ENCODE results near the gene IFITM2. TPM values are rescaled to one million over a fixed set of nuclear protein-coding genes. Genes with fewer than 3 reads are reported as not detected.
"Not testable (repeated sequence)": the region's sequence is repeated elsewhere in the genome, so short reads cannot be mapped to it uniquely, and the experiment has no call there.

IFITM2 gene
- total RNA-seq (1,111 TPM), polyA plus RNA-seq (ENCODE audit: insufficient read depth, low read depth, low replicate concordance) (814 TPM)
- long read RNA-seq, donor 1, transcript IFITM2-206 (2 exons, 892 nt), result major isoform, 157 of 1,447 reads
- long read RNA-seq, donor 1, partial matches to known transcripts, result 1,271 of 1,447 reads
- long read RNA-seq, donor 1, other reads (novel, unspliced or antisense), result 16 of 1,447 reads
- long read RNA-seq, donor 2, transcript IFITM2-206 (2 exons, 892 nt), result major isoform, 150 of 1,114 reads
- long read RNA-seq, donor 2, partial matches to known transcripts, result 933 of 1,114 reads
- long read RNA-seq, donor 2, other reads (novel, unspliced or antisense), result 28 of 1,114 reads
- long read RNA-seq, donor 3, transcript IFITM2-206 (2 exons, 892 nt), result major isoform, 202 of 1,558 reads
- long read RNA-seq, donor 3, partial matches to known transcripts, result 1,314 of 1,558 reads
- long read RNA-seq, donor 3, other reads (novel, unspliced or antisense), result 42 of 1,558 reads
- long read RNA-seq, donor 4, transcript IFITM2-206 (2 exons, 892 nt), result major isoform, 150 of 1,145 reads
- long read RNA-seq, donor 4, partial matches to known transcripts, result 960 of 1,145 reads
- long read RNA-seq, donor 4, other reads (novel, unspliced or antisense), result 33 of 1,145 reads
- long read RNA-seq, donor 5, transcript IFITM2-206 (2 exons, 892 nt), result major isoform, 16 of 87 reads
- long read RNA-seq, donor 5, partial matches to known transcripts, result 71 of 87 reads
- long read RNA-seq, donor 5, other reads (novel, unspliced or antisense), result 0 of 87 reads
- long read RNA-seq, donor 6, transcript IFITM2-206 (2 exons, 892 nt), result major isoform, 558 of 564 reads
- long read RNA-seq, donor 6, partial matches to known transcripts, result 0 of 564 reads
- long read RNA-seq, donor 6, other reads (novel, unspliced or antisense), result 6 of 564 reads
- long read RNA-seq, donor 7, transcript IFITM2-206 (2 exons, 892 nt), result major isoform, 221 of 309 reads
- long read RNA-seq, donor 7, partial matches to known transcripts, result 1 of 309 reads
- long read RNA-seq, donor 7, other reads (novel, unspliced or antisense), result 86 of 309 reads
- long read RNA-seq, donor 8, transcript IFITM2-206 (2 exons, 892 nt), result major isoform, 193 of 1,557 reads
- long read RNA-seq, donor 8, partial matches to known transcripts, result 1,326 of 1,557 reads
- long read RNA-seq, donor 8, other reads (novel, unspliced or antisense), result 37 of 1,557 reads
- long read RNA-seq, donor 9, transcript IFITM2-206 (2 exons, 892 nt), result major isoform, 92 of 673 reads
- long read RNA-seq, donor 9, partial matches to known transcripts, result 572 of 673 reads
- long read RNA-seq, donor 9, other reads (novel, unspliced or antisense), result 9 of 673 reads
- long read RNA-seq, donor 10, transcript IFITM2-206 (2 exons, 892 nt), result major isoform, 160 of 1,428 reads
- long read RNA-seq, donor 10, partial matches to known transcripts, result 1,217 of 1,428 reads
- long read RNA-seq, donor 10, other reads (novel, unspliced or antisense), result 51 of 1,428 reads

DNA sequence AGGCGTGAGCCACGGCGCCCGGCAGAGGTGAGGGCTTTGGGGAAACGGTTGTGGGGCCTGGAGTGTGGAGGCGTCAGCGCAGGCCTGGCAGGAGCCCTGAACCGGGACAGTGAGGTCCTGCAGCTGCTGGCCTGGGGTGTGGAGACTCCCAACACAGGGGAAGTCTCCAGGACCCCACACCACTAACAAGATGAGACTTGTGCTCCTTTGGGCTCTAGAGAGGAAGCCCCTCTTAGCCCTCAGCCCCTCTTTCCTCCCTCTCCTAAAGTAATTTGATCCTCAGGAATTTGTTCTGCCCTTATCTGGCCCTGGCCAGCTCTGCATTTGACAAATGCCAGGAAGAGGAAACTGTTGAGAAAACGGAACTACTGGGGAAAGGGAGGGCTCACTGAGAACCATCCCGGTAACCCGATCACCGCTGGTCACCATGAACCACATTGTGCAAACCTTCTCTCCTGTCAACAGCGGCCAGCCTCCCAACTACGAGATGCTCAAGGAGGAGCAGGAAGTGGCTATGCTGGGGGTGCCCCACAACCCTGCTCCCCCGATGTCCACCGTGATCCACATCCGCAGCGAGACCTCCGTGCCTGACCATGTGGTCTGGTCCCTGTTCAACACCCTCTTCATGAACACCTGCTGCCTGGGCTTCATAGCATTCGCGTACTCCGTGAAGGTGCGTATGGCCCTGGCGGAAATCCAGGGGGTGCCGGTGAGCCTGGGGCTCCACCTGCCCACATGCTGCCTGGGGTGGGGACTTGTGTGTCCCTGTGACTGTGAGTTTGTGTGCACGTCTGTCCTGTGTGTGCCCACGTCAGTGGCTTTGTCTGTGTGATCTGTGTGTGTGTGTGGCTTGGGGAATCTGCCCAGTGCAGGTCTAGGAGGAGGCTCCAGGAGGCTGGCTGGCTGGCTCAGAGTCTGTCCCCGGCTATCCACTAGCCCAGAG lies at the start of gene IFITM2:
Gene IFITM2 (plus strand): TSS at position 51 of the 943 bp plus-strand sequence. CDS start 377 bp downstream, at position 428.
- Histone ChIP-seq H3K4me3 (ENCODE audit: low read length in 3 of 3) (peak within 1 kb of the TSS; percentile 88 to 97 (median 89)), H3K4me1 (ENCODE audit: control insufficient read depth in 2 of 3, insufficient read depth in 2 of 3, low read depth in 1 of 3, low read length in 3 of 3) (peaks cover 0 to 17% (median under 1%) of the 10 kb centered on the region in 3 donors), H3K27ac (ENCODE audit: low read depth in 2 of 2, low read length in 2 of 2) (peak within 1 kb of the TSS; percentile 95 to 98), H3K9ac (ENCODE audit: low read length in 3 of 3) (peak within 1 kb of the TSS; percentile 91 to 98 (median 93))
- H3K27me3 ChIP-seq (ENCODE audit: control insufficient read depth, insufficient read depth, low read length); H3K9me3 ChIP-seq (ENCODE audit: control insufficient read depth in 2 of 3, insufficient read depth in 1 of 3, low read length in 3 of 3); FAIRE-seq; H3K36me3 ChIP-seq (ENCODE audit: control insufficient read depth in 2 of 3, insufficient read depth in 3 of 3, low read length in 3 of 3): not testable (repeated sequence)
- intact Hi-C loops (cut with DNase I), result loop anchor here (10.0 kb wide), 1 partner anchor 47 kb away; no protein-coding TSS in a partner anchor
- peak; percentile 89 to 96 (median 92) for DNase-seq

DNA sequence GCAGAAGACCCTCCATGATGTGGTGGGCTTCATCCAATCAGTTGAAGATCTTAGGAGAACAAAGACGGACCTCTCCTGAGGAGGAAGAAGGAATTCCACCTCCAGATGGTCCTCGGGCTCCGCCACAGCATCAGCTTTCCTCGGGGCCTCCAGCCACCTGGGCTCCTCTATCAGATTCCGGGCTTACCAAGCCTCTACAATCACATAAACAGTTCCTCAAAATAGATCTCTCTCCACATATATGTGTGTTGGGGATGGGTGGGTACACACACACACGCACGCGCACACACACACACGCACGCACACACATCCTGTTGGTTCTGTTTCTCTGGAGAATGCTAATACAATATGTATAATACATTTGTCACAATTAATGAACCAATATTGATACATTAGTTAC lies 48.2 kb upstream of the IFITM2 start:
- Histone ChIP-seq H3K4me1 (ENCODE audit: control insufficient read depth in 2 of 3, insufficient read depth in 2 of 3, low read depth in 1 of 3, low read length in 3 of 3) (no peaks in the 10 kb centered on the region), H3K27me3 (ENCODE audit: control insufficient read depth, insufficient read depth, low read length) (no peaks in the 10 kb centered on the region), H3K9me3 (ENCODE audit: control insufficient read depth in 2 of 3, insufficient read depth in 1 of 3, low read length in 3 of 3) (peaks cover 0 to 1% (median 0%) of the 10 kb centered on the region in 3 donors), H3K9ac (ENCODE audit: low read length in 3 of 3) (no peak overlapping the region), H3K36me3 (ENCODE audit: control insufficient read depth in 2 of 3, insufficient read depth in 3 of 3, low read length in 3 of 3) (no peaks in the 10 kb centered on the region), H3K4me3 (ENCODE audit: low read length in 3 of 3) (no peak overlapping the region), H3K27ac (ENCODE audit: low read depth in 2 of 2, low read length in 2 of 2) (no peak overlapping the region)
- TF ChIP-seq, protein P1, sequence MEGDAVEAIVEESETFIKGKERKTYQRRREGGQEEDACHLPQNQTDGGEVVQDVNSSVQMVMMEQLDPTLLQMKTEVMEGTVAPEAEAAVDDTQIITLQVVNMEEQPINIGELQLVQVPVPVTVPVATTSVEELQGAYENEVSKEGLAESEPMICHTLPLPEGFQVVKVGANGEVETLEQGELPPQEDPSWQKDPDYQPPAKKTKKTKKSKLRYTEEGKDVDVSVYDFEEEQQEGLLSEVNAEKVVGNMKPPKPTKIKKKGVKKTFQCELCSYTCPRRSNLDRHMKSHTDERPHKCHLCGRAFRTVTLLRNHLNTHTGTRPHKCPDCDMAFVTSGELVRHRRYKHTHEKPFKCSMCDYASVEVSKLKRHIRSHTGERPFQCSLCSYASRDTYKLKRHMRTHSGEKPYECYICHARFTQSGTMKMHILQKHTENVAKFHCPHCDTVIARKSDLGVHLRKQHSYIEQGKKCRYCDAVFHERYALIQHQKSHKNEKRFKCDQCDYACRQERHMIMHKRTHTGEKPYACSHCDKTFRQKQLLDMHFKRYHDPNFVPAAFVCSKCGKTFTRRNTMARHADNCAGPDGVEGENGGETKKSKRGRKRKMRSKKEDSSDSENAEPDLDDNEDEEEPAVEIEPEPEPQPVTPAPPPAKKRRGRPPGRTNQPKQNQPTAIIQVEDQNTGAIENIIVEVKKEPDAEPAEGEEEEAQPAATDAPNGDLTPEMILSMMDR (IDR thresholded peaks at IDR 0.05; ENCODE audit: borderline replicate concordance, extremely low read depth, insufficient read depth), result no peak
- FAIRE-seq, result no peak
- DNase-seq, result no peak
- intact Hi-C loops (cut with DNase I), result no loop called here

DNA sequence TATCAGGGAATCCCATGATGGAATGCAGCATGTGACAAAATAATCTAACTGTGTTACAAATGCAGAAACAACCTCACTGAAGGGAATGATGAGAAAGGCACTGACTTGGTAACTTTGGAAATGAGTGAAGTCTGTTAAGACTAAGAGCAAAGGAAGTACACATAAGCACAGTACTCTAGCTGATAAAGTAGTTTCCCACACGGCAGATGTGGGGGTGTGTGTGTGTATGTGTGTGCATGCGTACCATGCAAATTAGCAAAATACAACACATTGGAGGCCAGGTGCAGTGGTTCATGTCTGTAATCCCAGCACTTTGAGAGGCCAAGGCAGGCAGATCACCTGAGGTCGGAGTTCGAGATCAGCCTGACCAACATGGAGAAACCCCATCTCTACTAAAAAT lies 46.0 kb upstream of the IFITM2 start:
- intact Hi-C loops (cut with DNase I), result no loop called here
- Histone ChIP-seq H3K9me3 (ENCODE audit: control insufficient read depth in 2 of 3, insufficient read depth in 1 of 3, low read length in 3 of 3) (peaks cover 0 to 1% (median 0%) of the 10 kb centered on the region in 3 donors), H3K27me3 (ENCODE audit: control insufficient read depth, insufficient read depth, low read length) (no peaks in the 10 kb centered on the region), H3K4me3 (ENCODE audit: low read length in 3 of 3) (no peak overlapping the region), H3K9ac (ENCODE audit: low read length in 3 of 3) (no peak overlapping the region), H3K27ac (ENCODE audit: low read depth in 2 of 2, low read length in 2 of 2) (no peak overlapping the region), H3K4me1 (ENCODE audit: control insufficient read depth in 2 of 3, insufficient read depth in 2 of 3, low read depth in 1 of 3, low read length in 3 of 3) (no peaks in the 10 kb centered on the region), H3K36me3 (ENCODE audit: control insufficient read depth in 2 of 3, insufficient read depth in 3 of 3, low read length in 3 of 3) (no peaks in the 10 kb centered on the region)
- TF ChIP-seq, protein P1 (IDR thresholded peaks at IDR 0.05; ENCODE audit: borderline replicate concordance, extremely low read depth, insufficient read depth), result no peak
- FAIRE-seq (no peak), DNase-seq (no peak)

Data from kidney (tissue), 22 donors.